HepG2 (cell line): Measurements from ENCODE around the gene ATPAF2. TPM values are rescaled to one million over a fixed set of nuclear protein-coding genes. Genes with fewer than 3 reads are reported as not detected.

Experiments used
- AKNA ChIP-seq: sonication (generic); formaldehyde crosslinking; IDR thresholded peaks from 2 replicates; pipeline ENCODE4 v1.4.0; 2020; ENCODE audit warnings: missing genetic modification reagents, borderline replicate concordance
- CENPX ChIP-seq: sonication (generic); formaldehyde crosslinking; IDR thresholded peaks from 2 replicates; pipeline ENCODE4 v1.9.0; 2021; ENCODE audit warnings: mild to moderate bottlenecking, missing genetic modification reagents, moderate library complexity
- FOXC1 ChIP-seq: sonication (generic); formaldehyde crosslinking; IDR thresholded peaks from 2 replicates; pipeline ENCODE4 v1.8.0; 2022; ENCODE audit warnings: mild to moderate bottlenecking, missing genetic modification reagents, borderline replicate concordance
- HHEX ChIP-seq: IDR thresholded peaks from 2 replicates; pipeline ENCODE4 v1.6.1; 2016; ENCODE audit warnings: control low read depth
- IRF1 ChIP-seq: sonication (generic); formaldehyde crosslinking; IDR thresholded peaks from 2 replicates; pipeline ENCODE4 v1.4.0; 2020; ENCODE audit warnings: low read depth, mild to moderate bottlenecking, missing genetic modification reagents
- PBX3 ChIP-seq: sonication (generic); formaldehyde crosslinking; IDR thresholded peaks from 2 replicates; pipeline ENCODE4 v1.8.1; 2023; ENCODE audit warnings: missing genetic modification reagents, inconsistent platforms, borderline replicate concordance
- RBM39 ChIP-seq: fragments of 200-400 bp; formaldehyde crosslinking; IDR thresholded peaks from one replicate; pipeline ENCODE4 v1.6.1; 2018; ENCODE audit warnings: antibody characterized with exemption, mild to moderate bottlenecking, low read depth, low read length; ENCODE audit not compliant: poor library complexity, severe bottlenecking
- TOPORS ChIP-seq: sonication (generic); formaldehyde crosslinking; IDR thresholded peaks from 2 replicates; pipeline ENCODE4 v1.8.0; 2023; ENCODE audit warnings: mild to moderate bottlenecking, missing genetic modification reagents
- ZBTB1 ChIP-seq: sonication (generic); formaldehyde crosslinking; IDR thresholded peaks from 2 replicates; pipeline ENCODE4 v1.4.0; 2020; ENCODE audit warnings: missing genetic modification reagents, borderline replicate concordance
- ZBTB44 ChIP-seq: sonication (generic); formaldehyde crosslinking; IDR thresholded peaks from 2 replicates; pipeline ENCODE4 v1.4.0; 2020; ENCODE audit warnings: missing genetic modification reagents
- ZFY ChIP-seq: sonication (generic); formaldehyde crosslinking; IDR thresholded peaks from 2 replicates; pipeline ENCODE4 v1.4.0; 2020; ENCODE audit warnings: missing genetic modification reagents
- ZNF180 ChIP-seq: sonication (generic); formaldehyde crosslinking; IDR thresholded peaks from 2 replicates; pipeline ENCODE4 v1.4.0; 2020; ENCODE audit warnings: low read depth, missing genetic modification reagents, borderline replicate concordance
- ZNF263 ChIP-seq: sonication (generic); formaldehyde crosslinking; IDR thresholded peaks from 2 replicates; pipeline ENCODE4 v1.4.0; 2020; ENCODE audit warnings: missing genetic modification reagents
- ZNF274 ChIP-seq: sonication (generic); formaldehyde crosslinking; IDR thresholded peaks from 2 replicates; pipeline ENCODE4 v1.5.1; 2020; ENCODE audit warnings: mild to moderate bottlenecking, missing genetic modification reagents
- ZNF383 ChIP-seq: sonication (generic); formaldehyde crosslinking; IDR thresholded peaks from 2 replicates; pipeline ENCODE4 v1.4.0; 2020; ENCODE audit warnings: missing genetic modification reagents, mild to moderate bottlenecking, borderline replicate concordance
- ZNF430 ChIP-seq: sonication (generic); formaldehyde crosslinking; IDR thresholded peaks from 2 replicates; pipeline ENCODE4 v1.9.0; 2021; ENCODE audit warnings: mild to moderate bottlenecking, missing genetic modification reagents
- ZSCAN25 ChIP-seq: sonication (generic); formaldehyde crosslinking; IDR thresholded peaks from 2 replicates; pipeline ENCODE4 v1.8.0; 2022; ENCODE audit warnings: mild to moderate bottlenecking, missing genetic modification reagents
- polyA plus RNA-seq, 8 experiments: library from polyadenylated mRNA; depleted of rRNA in 3 of 8; stranded (reverse) in 7 of 8; unstranded in 1 of 8; fragments of >200 nt; fragmentation: Illumina TruSeq in 4 of 8; extraction: Trizol in 4 of 8; gene quantifications; 2 replicates each; pipeline versions ENCODE4 v1.2.1 to v1.2.3, GENCODE V29; 2011 to 2016; ENCODE audit warnings: low read depth in 4 of 8, missing spikeins in 1 of 8, mixed read lengths in 1 of 8; ENCODE audit not compliant: insufficient read depth in 1 of 8
- total RNA-seq, 5 experiments: library from RNA; depleted of rRNA; stranded (reverse); fragments of >200 nt; fragmentation: Illumina TruSeq; extraction: Trizol; gene quantifications; 2 replicates each; pipeline ENCODE4 v1.2.3, GENCODE V29; 2016; ENCODE audit warnings: low read depth in 1 of 5
- TF ChIP-seq, protein P1 (sequence below): sonication (generic); formaldehyde crosslinking; IDR thresholded peaks from 2 replicates; pipeline ENCODE4 v1.5.1; 2020; ENCODE audit warnings: missing genetic modification reagents, mild to moderate bottlenecking, borderline replicate concordance

The ATPAF2 gene
- total and polyA plus RNA-seq, 2 of the 13 experiments (the other 11 are each of a cell fraction or from before 2014, with no cell fraction given): 15.0 to 16.5 TPM

- no peak for TF ChIP-seq AKNA
- TF ChIP-seq ZNF430 (CRISPR knock-in tag): no peak; the same call in 1 of the 2 replicates
- TF ChIP-seq ZFY (CRISPR knock-in tag): peak; percentile 70
- TF ChIP-seq ZSCAN25 (CRISPR knock-in tag): no peak
- TF ChIP-seq ZNF274: no peak
- TF ChIP-seq ZBTB44 (CRISPR knock-in tag): no peak
- no peak for TF ChIP-seq CENPX (CRISPR knock-in tag)
- peak; percentile 14; the same call in 1 of the 2 replicates for TF ChIP-seq ZNF263 (CRISPR knock-in tag)
- TF ChIP-seq, protein P1, sequence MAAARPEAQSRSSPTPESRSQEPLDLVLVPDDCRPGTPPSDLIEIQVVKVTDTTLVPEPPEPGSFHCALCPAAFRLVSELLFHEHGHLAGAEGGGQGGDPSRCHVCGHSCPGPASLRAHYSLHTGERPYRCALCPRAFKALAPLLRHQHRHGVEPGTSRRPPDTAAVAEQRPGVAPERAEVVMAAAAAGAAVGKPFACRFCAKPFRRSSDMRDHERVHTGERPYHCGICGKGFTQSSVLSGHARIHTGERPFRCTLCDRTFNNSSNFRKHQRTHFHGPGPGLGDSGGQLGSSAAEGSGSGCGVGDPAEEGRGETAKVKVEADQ (CRISPR knock-in tag): 0 out of 2 replicates have a peak, but pooled peaks have one; percentile 33
- no peak for TF ChIP-seq ZNF180 (CRISPR knock-in tag)
- 0 out of 2 replicates have a peak, but pooled peaks have one; percentile 56 for TF ChIP-seq ZNF383 (CRISPR knock-in tag)
- TF ChIP-seq FOXC1: peak; percentile 72; the same call in 1 of the 2 replicates
- no peak for TF ChIP-seq TOPORS (CRISPR knock-in tag)
- no peak for TF ChIP-seq RBM39
- TF ChIP-seq PBX3 (CRISPR knock-in tag): no peak
- TF ChIP-seq HHEX (CRISPR knock-in tag): no peak
- TF ChIP-seq IRF1 (CRISPR knock-in tag): 0 out of 2 replicates have a peak, but pooled peaks have one; percentile 74
- no peak for TF ChIP-seq ZBTB1
These were observed at the start of gene ATPAF2, which contains the start of gene GID4 (continued) for GRCh38 chr17:18038861-18039534.
